Measurements from ENCODE around the gene LEPR. TPM values are rescaled to one million over a fixed set of nuclear protein-coding genes. Genes with fewer than 3 reads are reported as not detected.
"Not testable (repeated sequence)": the region's sequence is repeated elsewhere in the genome, so short reads cannot be mapped to it uniquely, and the experiment has no call there.

LEPR gene
- polyA plus RNA-seq, 2 of the 4 experiments (the other 2 are of a cell fraction), result 3.1 to 6.5 TPM

DNA sequence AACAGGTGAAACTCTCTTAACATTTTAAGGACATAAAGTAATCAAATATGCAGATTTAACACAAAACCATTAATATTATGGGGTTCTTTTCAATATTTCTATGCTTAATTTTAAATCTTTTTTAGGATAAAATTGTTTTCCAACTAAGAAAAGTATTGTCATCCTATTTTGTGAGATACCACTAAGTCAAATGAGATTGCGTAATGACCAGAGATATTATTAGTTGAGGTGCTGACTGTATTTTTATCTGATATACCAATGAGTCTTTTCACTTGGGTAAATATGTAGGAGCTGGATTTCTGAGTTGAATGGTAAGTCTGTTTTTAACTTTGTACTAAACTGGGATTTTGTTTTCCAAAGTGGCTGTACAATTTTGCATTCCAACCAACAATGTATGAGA, 25.4 kb downstream of the LEPR start:
- Histone ChIP-seq H3K9me3 (no peaks in the 10 kb centered on the region), H3K4me1 (no peaks in the 10 kb centered on the region), H3K27ac (no peak overlapping the region), H3K4me3 (no peak overlapping the region), H3K4me2 (no peak overlapping the region)
- DNase-seq (ENCODE audit: low read depth in 1 of 2, low spot score in 1 of 2) (no peak), ATAC-seq (no peak), FAIRE-seq (no peak)
- POLR2A ChIA-PET, result no interaction called here
- CTCF ChIA-PET, result no interaction called here
- TF ChIP-seq POLR2A (IDR thresholded peaks at IDR 0.05; ENCODE audit: low read length) (no peak), CEBPB (IDR thresholded peaks at IDR 0.05) (peak; percentile 36 to 59; a peak in 3 of 4 replicates), SMC3 (IDR thresholded peaks at IDR 0.05) (no peak), ZNF302 (CRISPR knock-in tag; IDR thresholded peaks at IDR 0.05) (no peak), JUN (IDR thresholded peaks at IDR 0.05) (no peak)
- TF ChIP-seq, protein P1, sequence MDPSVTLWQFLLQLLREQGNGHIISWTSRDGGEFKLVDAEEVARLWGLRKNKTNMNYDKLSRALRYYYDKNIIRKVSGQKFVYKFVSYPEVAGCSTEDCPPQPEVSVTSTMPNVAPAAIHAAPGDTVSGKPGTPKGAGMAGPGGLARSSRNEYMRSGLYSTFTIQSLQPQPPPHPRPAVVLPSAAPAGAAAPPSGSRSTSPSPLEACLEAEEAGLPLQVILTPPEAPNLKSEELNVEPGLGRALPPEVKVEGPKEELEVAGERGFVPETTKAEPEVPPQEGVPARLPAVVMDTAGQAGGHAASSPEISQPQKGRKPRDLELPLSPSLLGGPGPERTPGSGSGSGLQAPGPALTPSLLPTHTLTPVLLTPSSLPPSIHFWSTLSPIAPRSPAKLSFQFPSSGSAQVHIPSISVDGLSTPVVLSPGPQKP (IDR thresholded peaks at IDR 0.05; ENCODE audit: low read depth, low read length), result no peak
- 96% methylated on average over 1 of the region's 1 CpG for WGBS (ENCODE audit: missing lambda C conversion rate)

DNA sequence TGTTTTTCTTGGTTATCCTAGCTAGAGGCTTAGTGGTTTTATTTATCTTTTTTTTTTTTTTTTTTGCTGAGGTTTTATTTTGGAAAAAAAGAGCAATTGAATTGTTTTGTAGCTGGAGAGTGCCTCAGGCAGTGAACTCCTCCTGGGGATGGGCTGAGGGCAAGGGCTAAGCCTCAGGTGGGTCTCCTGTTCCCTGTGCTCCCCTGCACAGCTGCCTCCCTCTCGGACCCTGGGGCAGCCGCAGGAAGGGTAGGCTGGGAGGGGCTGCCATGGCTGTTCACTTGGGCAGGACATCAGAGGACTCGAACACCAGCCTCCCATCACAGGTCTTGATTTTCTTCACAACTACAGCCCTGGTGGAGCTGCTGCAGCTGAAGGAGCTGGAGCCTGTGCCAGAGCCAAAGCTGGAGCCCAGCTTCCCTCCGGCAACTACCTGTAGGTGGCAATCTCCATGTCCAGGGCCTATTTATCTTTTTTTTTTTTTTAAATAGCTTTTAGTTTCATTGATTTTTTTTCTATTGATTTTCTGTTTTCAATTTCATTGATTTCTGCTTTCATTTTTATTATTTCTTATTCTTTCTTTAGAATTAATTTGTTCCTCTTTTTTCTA, 28.9 kb downstream of the LEPR start:
- H3K4me1 ChIP-seq, result no peaks in the 10 kb centered on the region
- no peak for FAIRE-seq
- POLR2A ChIA-PET, result interaction anchor here (0.6 kb wide), 1 partner anchor 385 kb away, joined by 3 read pairs; no protein-coding TSS in a partner anchor
- H3K27ac ChIP-seq, result no peak overlapping the region
- no peak overlapping the region for H3K4me3 ChIP-seq
- no peak for TF ChIP-seq HOXA7 (CRISPR knock-in tag; IDR thresholded peaks at IDR 0.05)
- TF ChIP-seq, protein P2, sequence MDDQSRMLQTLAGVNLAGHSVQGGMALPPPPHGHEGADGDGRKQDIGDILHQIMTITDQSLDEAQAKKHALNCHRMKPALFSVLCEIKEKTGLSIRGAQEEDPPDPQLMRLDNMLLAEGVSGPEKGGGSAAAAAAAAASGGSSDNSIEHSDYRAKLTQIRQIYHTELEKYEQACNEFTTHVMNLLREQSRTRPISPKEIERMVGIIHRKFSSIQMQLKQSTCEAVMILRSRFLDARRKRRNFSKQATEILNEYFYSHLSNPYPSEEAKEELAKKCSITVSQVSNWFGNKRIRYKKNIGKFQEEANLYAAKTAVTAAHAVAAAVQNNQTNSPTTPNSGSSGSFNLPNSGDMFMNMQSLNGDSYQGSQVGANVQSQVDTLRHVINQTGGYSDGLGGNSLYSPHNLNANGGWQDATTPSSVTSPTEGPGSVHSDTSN (IDR thresholded peaks at IDR 0.05), result no peak
- TF ChIP-seq SREBF2 (IDR thresholded peaks at IDR 0.05), result no peak
- no peak for TF ChIP-seq NR3C1 (IDR thresholded peaks at IDR 0.05)
- no peak for TF ChIP-seq EHF (CRISPR knock-in tag; IDR thresholded peaks at IDR 0.05)
- no peak for TF ChIP-seq KDM5A (IDR thresholded peaks at IDR 0.05)
- TF ChIP-seq MAFK (IDR thresholded peaks at IDR 0.05; ENCODE audit: partially characterized antibody), result no peak
- TF ChIP-seq TP53 (CRISPR knock-in tag; IDR thresholded peaks at IDR 0.05), result no peak
- no peak for TF ChIP-seq EP300 (IDR thresholded peaks at IDR 0.05)
- TF ChIP-seq FOSB (CRISPR knock-in tag; IDR thresholded peaks at IDR 0.05), result no peak
- TF ChIP-seq, protein P3, sequence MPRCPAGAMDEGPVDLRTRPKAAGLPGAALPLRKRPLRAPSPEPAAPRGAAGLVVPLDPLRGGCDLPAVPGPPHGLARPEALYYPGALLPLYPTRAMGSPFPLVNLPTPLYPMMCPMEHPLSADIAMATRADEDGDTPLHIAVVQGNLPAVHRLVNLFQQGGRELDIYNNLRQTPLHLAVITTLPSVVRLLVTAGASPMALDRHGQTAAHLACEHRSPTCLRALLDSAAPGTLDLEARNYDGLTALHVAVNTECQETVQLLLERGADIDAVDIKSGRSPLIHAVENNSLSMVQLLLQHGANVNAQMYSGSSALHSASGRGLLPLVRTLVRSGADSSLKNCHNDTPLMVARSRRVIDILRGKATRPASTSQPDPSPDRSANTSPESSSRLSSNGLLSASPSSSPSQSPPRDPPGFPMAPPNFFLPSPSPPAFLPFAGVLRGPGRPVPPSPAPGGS (IDR thresholded peaks at IDR 0.05), result no peak
- TF ChIP-seq, protein P4, sequence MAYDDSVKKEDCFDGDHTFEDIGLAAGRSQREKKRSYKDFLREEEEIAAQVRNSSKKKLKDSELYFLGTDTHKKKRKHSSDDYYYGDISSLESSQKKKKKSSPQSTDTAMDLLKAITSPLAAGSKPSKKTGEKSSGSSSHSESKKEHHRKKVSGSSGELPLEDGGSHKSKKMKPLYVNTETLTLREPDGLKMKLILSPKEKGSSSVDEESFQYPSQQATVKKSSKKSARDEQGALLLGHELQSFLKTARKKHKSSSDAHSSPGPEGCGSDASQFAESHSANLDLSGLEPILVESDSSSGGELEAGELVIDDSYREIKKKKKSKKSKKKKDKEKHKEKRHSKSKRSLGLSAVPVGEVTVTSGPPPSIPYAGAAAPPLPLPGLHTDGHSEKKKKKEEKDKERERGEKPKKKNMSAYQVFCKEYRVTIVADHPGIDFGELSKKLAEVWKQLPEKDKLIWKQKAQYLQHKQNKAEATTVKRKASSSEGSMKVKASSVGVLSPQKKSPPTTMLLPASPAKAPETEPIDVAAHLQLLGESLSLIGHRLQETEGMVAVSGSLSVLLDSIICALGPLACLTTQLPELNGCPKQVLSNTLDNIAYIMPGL (CRISPR knock-in tag; IDR thresholded peaks at IDR 0.05; ENCODE audit: borderline replicate concordance), result no peak
- TF ChIP-seq CBX2 (IDR thresholded peaks at IDR 0.05; ENCODE audit: borderline replicate concordance, low read depth), result no peak
- TF ChIP-seq, protein P5, sequence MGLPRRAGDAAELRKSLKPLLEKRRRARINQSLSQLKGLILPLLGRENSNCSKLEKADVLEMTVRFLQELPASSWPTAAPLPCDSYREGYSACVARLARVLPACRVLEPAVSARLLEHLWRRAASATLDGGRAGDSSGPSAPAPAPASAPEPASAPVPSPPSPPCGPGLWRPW (IDR thresholded peaks at IDR 0.05), result no peak
- no peak for TF ChIP-seq HEYL (CRISPR knock-in tag; IDR thresholded peaks at IDR 0.05)
- TF ChIP-seq, protein P1 (IDR thresholded peaks at IDR 0.05; ENCODE audit: low read depth, low read length), result no peak
- TF ChIP-seq, protein P6, sequence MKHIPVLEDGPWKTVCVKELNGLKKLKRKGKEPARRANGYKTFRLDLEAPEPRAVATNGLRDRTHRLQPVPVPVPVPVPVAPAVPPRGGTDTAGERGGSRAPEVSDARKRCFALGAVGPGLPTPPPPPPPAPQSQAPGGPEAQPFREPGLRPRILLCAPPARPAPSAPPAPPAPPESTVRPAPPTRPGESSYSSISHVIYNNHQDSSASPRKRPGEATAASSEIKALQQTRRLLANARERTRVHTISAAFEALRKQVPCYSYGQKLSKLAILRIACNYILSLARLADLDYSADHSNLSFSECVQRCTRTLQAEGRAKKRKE (CRISPR knock-in tag; IDR thresholded peaks at IDR 0.05; ENCODE audit: low read depth), result no peak
- no peak for TF ChIP-seq MAZ (IDR thresholded peaks at IDR 0.05; ENCODE audit: borderline replicate concordance, low read depth, low read length)
- TF ChIP-seq EHMT2 (IDR thresholded peaks at IDR 0.05; ENCODE audit: low read depth), result no peak
- TF ChIP-seq KDM1A (IDR thresholded peaks at IDR 0.05; ENCODE audit: low read depth), result no peak
- no peak for DNase-seq (ENCODE audit: low read depth in 1 of 2, low spot score in 1 of 2)
- H3K4me2 ChIP-seq, result no peak overlapping the region
- WGBS (ENCODE audit: missing lambda C conversion rate), result 89% methylated on average over 4 of the region's 4 CpGs
- ATAC-seq, result no peak
- CTCF ChIA-PET, result interaction anchor here (1.3 to 2.0 kb wide), 2 partner anchors 10 to 238 kb away, joined by 3 to 4 read pairs; no protein-coding TSS in a partner anchor
- no peaks in the 10 kb centered on the region for H3K9me3 ChIP-seq

DNA sequence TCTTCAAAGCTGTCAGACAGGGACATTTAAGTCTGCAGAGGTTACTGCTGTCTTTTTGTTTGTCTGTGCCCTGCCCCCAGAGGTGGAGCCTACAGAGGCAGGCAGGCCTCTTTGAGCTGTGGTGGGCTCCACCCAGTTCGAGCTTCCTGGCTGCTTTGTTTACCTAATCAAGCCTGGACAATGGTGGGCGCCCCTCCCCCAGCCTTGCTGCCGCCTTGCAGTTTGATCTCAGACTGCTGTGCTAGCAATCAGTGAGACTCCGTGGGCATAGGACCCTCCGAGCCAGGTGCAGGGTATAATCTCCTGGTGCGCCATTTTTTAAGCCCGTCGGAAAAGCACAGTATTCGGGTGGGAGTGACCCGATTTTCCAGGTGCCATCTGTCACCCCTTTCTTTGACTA, 35.2 kb downstream of the LEPR start:
- H3K4me1 ChIP-seq; ATAC-seq; POLR2A ChIA-PET; H3K4me3 ChIP-seq; CTCF ChIA-PET; H3K4me2 ChIP-seq; H3K9me3 ChIP-seq; DNase-seq (ENCODE audit: low read depth in 1 of 2, low spot score in 1 of 2); FAIRE-seq; H3K27ac ChIP-seq: not testable (repeated sequence)
- no CpG with 5 or more reads among the region's 10 CpGs for WGBS (ENCODE audit: missing lambda C conversion rate)

Data from A549 (cell line).